ENCODE measurements around the gene CARMIL1.

GRCh38 chr6:25498505-25498904, 219.3 kb downstream of the CARMIL1 start:
- TF ChIP-seq CTCF (conservative IDR thresholded peaks at IDR 0.05; ENCODE audit: low read length) (no peak), EZH2phosphoT487 (IDR thresholded peaks at IDR 0.05; ENCODE audit: borderline replicate concordance) (no peak)
